ENCODE measurements around the gene DPH2. TPM values are rescaled to one million over a fixed set of nuclear protein-coding genes. Genes with fewer than 3 reads are reported as not detected.
A peak's percentile ranks its signal among the peaks of the same experiment; 100 is the strongest.

Gene DPH2
- polyA plus RNA-seq, 3 donors: 13.0 to 23.6 (median 14.1) TPM

DNA sequence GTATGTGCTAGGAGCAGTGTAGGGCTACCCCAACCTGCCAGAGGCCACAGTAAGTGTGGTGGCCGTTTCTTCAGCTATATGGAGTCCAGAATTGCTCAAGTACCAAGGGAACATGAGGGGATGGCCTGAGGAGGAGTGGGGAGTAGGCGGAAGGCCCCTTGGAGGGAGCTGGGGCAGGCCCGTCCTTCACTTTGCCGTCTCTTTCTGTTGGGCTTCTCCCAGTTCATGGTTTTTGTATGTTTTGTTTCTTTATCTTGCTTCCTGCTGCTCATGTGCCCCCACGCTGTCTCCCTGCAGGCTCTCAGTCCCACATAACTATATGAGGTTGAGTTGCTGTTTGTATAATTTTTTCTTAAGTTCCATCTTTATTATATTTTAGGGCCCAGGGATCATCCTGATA is 5.9 kb upstream of the DPH2 start:
- H3K27me3 Mint-ChIP-seq (ENCODE audit: low read depth in 3 of 3): peaks cover 0 to 1% (median 0%) of the 10 kb centered on the region in 3 donors
- TF ChIP-seq CTCF (IDR thresholded peaks at IDR 0.05): no peak
- H3K4me1 Mint-ChIP-seq: no peaks in the 10 kb centered on the region
- Histone ChIP-seq H3K4me3 (replicated peaks in 1 of 3; ENCODE audit: low read depth in 2 of 3, low read length in 3 of 3) (no peak overlapping the region), H3K27ac (ENCODE audit: low read depth in 1 of 2, low read length in 2 of 2) (peak overlapping the region in 1 of 2 donors; percentile 38), H3K9me3 (replicated peaks in 1 of 2; ENCODE audit: control insufficient read depth in 1 of 2, insufficient read depth in 1 of 2, low read length in 2 of 2) (no peaks in the 10 kb centered on the region), H4K20me1 (ENCODE audit: insufficient read depth, low read length) (no peaks in the 10 kb centered on the region), H3K4me1 (ENCODE audit: control insufficient read depth in 1 of 2, insufficient read depth in 2 of 2, low read length in 2 of 2) (peaks cover 20 to 22% of the 10 kb centered on the region in 2 donors), H2AFZ (ENCODE audit: insufficient read depth, low read depth, low read length, poor library complexity, severe bottlenecking) (no peak overlapping the region), H3K4me2 (replicated peaks; ENCODE audit: extremely low read depth, low read length, poor library complexity, severe bottlenecking) (no peak overlapping the region), H3K36me3 (replicated peaks in 1 of 2; ENCODE audit: control insufficient read depth in 1 of 2, insufficient read depth in 2 of 2, low read length in 2 of 2) (peaks cover 35 to 76% of the 10 kb centered on the region in 2 donors), H3K27me3 (ENCODE audit: control insufficient read depth in 2 of 2, insufficient read depth in 2 of 2, low read length in 2 of 2) (no peaks in the 10 kb centered on the region), H3K79me2 (ENCODE audit: insufficient read depth, low read length) (no peaks in the 10 kb centered on the region), H3K9ac (ENCODE audit: insufficient read depth, low read length, poor library complexity, severe bottlenecking) (no peak overlapping the region)
- H3K9me3 Mint-ChIP-seq: peaks cover 0 to 2% (median 0%) of the 10 kb centered on the region in 7 donors
- intact Hi-C loops (cut with micrococcal nuclease): no loop called here
- H3K4me3 Mint-ChIP-seq: no peak overlapping the region
- 52% methylated on average over 4 of the region's 5 CpGs for WGBS (ENCODE audit: insufficient coverage)
- H3K27ac Mint-ChIP-seq: no peak overlapping the region
- no peak for DNase-seq
- H3K36me3 Mint-ChIP-seq: peaks cover 33 to 45% of the 10 kb centered on the region in 2 donors

- Mint-ChIP-seq H3K27me3 (ENCODE audit: low read depth in 3 of 3) (peaks cover 0 to 1% (median 0%) of the 10 kb centered on the region in 3 donors), H3K36me3 (peaks cover 28 to 38% of the 10 kb centered on the region in 2 donors), H3K4me3 (no peak overlapping the region), H3K9me3 (peaks cover 0 to 2% (median 0%) of the 10 kb centered on the region in 7 donors), H3K4me1 (peaks cover 9% of the 10 kb centered on the region), H3K27ac (no peak overlapping the region)
- peaks cover 23 to 61% of the 10 kb centered on the region in 2 donors for H3K36me3 ChIP-seq (replicated peaks in 1 of 2; ENCODE audit: control insufficient read depth in 1 of 2, insufficient read depth in 2 of 2, low read length in 2 of 2)
- WGBS (ENCODE audit: insufficient coverage): 98% methylated on average over 3 of the region's 3 CpGs
- intact Hi-C loops (cut with micrococcal nuclease): no loop called here
- H3K9ac ChIP-seq (ENCODE audit: insufficient read depth, low read length, poor library complexity, severe bottlenecking): no peak overlapping the region
- no peaks in the 10 kb centered on the region for H3K9me3 ChIP-seq (replicated peaks in 1 of 2; ENCODE audit: control insufficient read depth in 1 of 2, insufficient read depth in 1 of 2, low read length in 2 of 2)
- no peaks in the 10 kb centered on the region for H4K20me1 ChIP-seq (ENCODE audit: insufficient read depth, low read length)
- H3K4me3 ChIP-seq (replicated peaks in 1 of 3; ENCODE audit: low read depth in 2 of 3, low read length in 3 of 3): no peak overlapping the region
- no peak for DNase-seq
- H3K4me2 ChIP-seq (replicated peaks; ENCODE audit: extremely low read depth, low read length, poor library complexity, severe bottlenecking): no peak overlapping the region
- no peak overlapping the region for H3K27ac ChIP-seq (ENCODE audit: low read depth in 1 of 2, low read length in 2 of 2)
- H3K79me2 ChIP-seq (ENCODE audit: insufficient read depth, low read length): peaks cover 4% of the 10 kb centered on the region
- peaks cover 26 to 31% of the 10 kb centered on the region in 2 donors for H3K4me1 ChIP-seq (ENCODE audit: control insufficient read depth in 1 of 2, insufficient read depth in 2 of 2, low read length in 2 of 2)
- no peaks in the 10 kb centered on the region for H3K27me3 ChIP-seq (ENCODE audit: control insufficient read depth in 2 of 2, insufficient read depth in 2 of 2, low read length in 2 of 2)
- no peak for TF ChIP-seq CTCF (IDR thresholded peaks at IDR 0.05)
- H2AFZ ChIP-seq (ENCODE audit: insufficient read depth, low read depth, low read length, poor library complexity, severe bottlenecking): no peak overlapping the region
Observed at GRCh38 chr1:43965316-43965715, 4.5 kb upstream of the DPH2 start.
